ENCODE results near the gene VPS37D. TPM values are rescaled to one million over a fixed set of nuclear protein-coding genes. Genes with fewer than 3 reads are reported as not detected.

VPS37D gene
- total RNA-seq, 1 donor from 2014 or later, result 2.6 TPM

Other genes with a start within 250 kb of the VPS37D start
- gene FZD9, start 234.1 kb upstream of the VPS37D start, total RNA-seq, result 4.4 and 5.4 TPM in 2 replicates
- gene BAZ1B, start 145.5 kb upstream of the VPS37D start, total RNA-seq, result 27.7 and 34.1 TPM in 2 replicates
- gene BCL7B, start 110.1 kb upstream of the VPS37D start, total RNA-seq, result 17.2 and 22.6 TPM in 2 replicates
- 37.0 and 40.7 TPM in 2 replicates for gene TBL2, start 89.3 kb upstream of the VPS37D start, total RNA-seq
- gene MLXIPL, start 43.3 kb upstream of the VPS37D start, total RNA-seq, result not detected in 2 replicates
- gene DNAJC30, start 15.6 kb downstream of the VPS37D start, total RNA-seq, result 1.7 and 2.4 TPM in 2 replicates
- 30.6 and 31.2 TPM in 2 replicates for gene BUD23, start 15.8 kb downstream of the VPS37D start, total RNA-seq
- gene STX1A, start 51.8 kb downstream of the VPS37D start, total RNA-seq, result 4.0 and 7.2 TPM in 2 replicates
- gene ABHD11, start 71.0 kb downstream of the VPS37D start, total RNA-seq, result 5.2 and 7.2 TPM in 2 replicates
- 0.44 and 0.60 TPM in 2 replicates for gene CLDN3, start 102.4 kb downstream of the VPS37D start, total RNA-seq
- gene CLDN4, start 163.2 kb downstream of the VPS37D start, total RNA-seq, result under 0.01 TPM in 1 of 2 replicates, not detected in the other
- 0.99 and 4.1 TPM in 2 replicates for gene METTL27, start 174.7 kb downstream of the VPS37D start, total RNA-seq
- gene TMEM270, start 193.3 kb downstream of the VPS37D start, total RNA-seq, result not detected in 2 replicates